SH-SY5Y (cell line): ENCODE results near the gene IVD.

ENCODE experiments used
- GATA2 ChIP-seq: IDR thresholded peaks from 2 replicates; pipeline ENCODE4 v1.6.1; 2011; ENCODE audit warnings: mild to moderate bottlenecking, low read depth, low read length
- GATA3 ChIP-seq: IDR thresholded peaks from 2 replicates; pipeline ENCODE4 v1.6.1; 2011; ENCODE audit warnings: low read depth, mild to moderate bottlenecking, low read length, moderate library complexity

DNA sequence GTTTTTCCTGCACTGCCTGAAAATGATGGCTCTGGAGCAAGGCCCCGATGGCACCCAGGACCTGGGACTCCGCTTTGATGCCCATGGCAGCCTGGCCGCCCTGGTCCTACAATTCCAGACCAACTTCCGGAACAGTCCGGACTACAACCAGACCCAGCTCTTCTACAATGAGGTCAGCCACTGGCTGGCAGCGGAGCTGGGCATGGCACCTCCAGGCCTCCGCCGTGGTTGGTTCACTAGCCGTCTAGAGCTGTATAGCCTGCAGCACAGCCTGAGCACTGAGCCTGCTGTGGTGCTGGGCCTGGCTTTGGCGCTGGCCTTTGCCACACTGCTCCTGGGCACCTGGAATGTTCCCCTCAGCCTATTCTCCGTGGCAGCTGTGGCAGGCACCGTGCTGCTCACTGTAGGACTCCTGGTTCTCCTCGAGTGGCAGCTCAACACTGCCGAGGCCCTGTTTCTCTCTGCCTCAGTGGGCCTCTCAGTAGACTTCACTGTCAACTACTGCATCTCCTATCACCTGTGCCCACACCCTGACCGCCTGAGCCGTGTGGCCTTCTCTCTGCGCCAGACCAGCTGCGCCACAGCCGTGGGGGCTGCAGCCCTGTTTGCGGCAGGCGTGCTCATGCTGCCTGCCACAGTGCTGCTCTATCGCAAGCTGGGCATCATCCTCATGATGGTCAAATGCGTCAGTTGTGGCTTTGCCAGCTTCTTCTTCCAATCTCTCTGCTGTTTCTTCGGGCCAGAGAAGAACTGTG lies 36.7 kb upstream of the IVD start:
- TF ChIP-seq GATA2 (no peak), GATA3 (no peak)
